Measurements from ENCODE around the gene AKR7A3.
"Not testable (repeated sequence)": the region's sequence is repeated elsewhere in the genome, so short reads cannot be mapped to it uniquely, and the experiment has no call there.

The AKR7A3 gene

DNA sequence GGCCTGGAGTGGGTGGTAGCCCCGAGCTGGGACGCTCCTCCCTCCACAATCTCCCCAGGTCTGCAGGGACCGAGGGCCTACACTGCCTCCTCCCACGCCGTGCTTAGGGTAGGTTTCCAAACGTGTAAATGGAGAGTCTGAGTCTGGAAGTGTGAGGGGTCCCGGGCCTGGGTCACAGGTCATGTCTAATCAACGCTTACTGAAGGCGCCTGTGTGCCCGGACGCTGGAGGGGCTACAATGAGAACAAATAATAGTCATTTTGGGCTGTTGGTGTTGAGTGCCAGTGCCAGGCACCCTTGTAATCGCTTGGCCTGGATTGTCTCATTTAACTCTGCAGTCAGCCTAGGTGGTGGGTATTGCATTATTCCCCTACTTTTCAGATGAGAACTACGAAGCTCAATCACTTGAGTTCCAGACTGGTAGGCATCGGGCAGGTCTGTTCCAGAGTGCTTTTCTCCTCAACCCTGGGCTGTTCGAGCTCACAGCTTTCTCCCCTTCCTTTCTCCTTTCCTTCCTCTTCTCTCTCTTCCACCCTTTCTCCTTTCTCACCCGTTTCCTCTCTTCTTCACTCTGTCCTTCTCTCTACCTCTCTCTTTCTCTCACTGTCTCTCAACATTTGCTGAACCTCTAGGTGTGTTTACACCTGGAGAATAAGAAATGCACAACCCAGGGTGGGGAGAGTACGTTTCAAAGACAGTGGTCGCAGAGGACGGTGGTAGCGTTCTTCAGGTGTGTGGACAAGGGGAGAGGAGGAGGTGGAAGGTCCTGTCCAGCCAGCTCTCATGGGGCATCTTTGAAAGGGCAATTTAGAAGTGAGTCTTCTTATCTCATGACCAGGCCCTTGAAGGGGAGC lies 24.4 kb upstream of the AKR7A3 start:
- peak overlapping the region; percentile 86 to 90 for H3K4me3 Mint-ChIP-seq
- no peak for DNase-seq
- no peaks in the 10 kb centered on the region for H3K27me3 Mint-ChIP-seq
- peak; percentile 16 for ATAC-seq (replicated peaks)
- H3K9me3 Mint-ChIP-seq: no peaks in the 10 kb centered on the region
- peak overlapping the region; percentile 5 to 56 for H3K27ac Mint-ChIP-seq
- peaks cover 38% of the 10 kb centered on the region for H3K36me3 Mint-ChIP-seq (ENCODE audit: insufficient read depth)
- peaks cover 29 to 44% of the 10 kb centered on the region in 2 donors for H3K4me1 Mint-ChIP-seq (ENCODE audit: low read depth in 2 of 2)

DNA sequence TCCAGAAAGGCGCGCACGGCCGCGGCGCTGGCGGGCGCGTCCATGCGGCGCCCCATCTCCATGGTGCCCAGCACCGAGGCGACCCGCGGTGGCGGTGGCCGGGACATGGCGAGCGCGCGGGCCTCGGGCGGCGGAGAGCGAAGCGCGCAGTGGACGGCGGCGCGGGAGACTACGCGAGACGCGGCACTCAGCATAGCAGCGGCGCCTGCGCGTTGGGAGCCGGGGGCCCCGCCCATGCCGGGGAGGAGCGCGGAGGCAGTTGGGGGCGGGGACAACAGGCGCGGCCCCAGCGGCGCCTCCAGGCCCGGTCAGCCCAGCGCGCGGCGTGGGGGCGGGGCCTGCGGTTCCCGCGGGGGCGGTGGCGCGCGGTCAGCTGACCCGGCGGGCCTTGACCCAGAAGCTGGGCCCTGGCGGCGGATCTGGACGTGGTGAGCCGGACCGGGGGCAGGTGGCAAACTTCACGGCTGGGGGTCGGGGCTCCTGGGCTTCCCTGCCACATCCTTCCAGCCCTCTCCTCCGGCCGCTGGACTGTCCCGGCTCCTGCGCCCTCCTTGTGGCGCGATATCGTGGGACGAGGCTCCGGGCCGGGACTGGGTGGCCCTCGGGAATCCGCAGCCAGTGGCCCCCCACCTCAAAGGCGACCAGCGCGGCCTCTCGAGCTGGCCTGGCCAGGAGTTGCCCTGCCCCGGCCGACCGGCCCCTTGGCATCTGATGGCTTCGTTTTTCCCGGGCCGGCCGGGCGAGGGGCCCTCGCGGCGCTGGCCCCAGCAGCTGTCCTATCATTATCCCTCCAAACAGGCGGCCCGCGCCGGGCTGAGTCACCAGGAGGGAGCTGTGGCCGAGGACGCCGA lies 23.6 kb upstream of the AKR7A3 start, which contains the start of the genes AKR7A2 and SLC66A1:
AKR7A2 (minus strand) TSS at position 214 of the 851 bp plus-strand sequence; CDS start at position 194, 20 bp downstream.
SLC66A1 (plus strand) TSS at position 396 of the 851 bp plus-strand sequence. CDS start 5,352 bp downstream, outside the sequence.
- H3K9me3 Mint-ChIP-seq: no peaks in the 10 kb centered on the region
- H3K4me1 Mint-ChIP-seq (ENCODE audit: low read depth in 2 of 2): peaks cover 29 to 44% of the 10 kb centered on the region in 2 donors
- peak within 1 kb of the TSS; percentile 86 to 90 for H3K4me3 Mint-ChIP-seq
- no peaks in the 10 kb centered on the region for H3K27me3 Mint-ChIP-seq
- H3K36me3 Mint-ChIP-seq (ENCODE audit: insufficient read depth): peaks cover 33% of the 10 kb centered on the region
- peak; percentile 93 for ATAC-seq (replicated peaks)
- H3K27ac Mint-ChIP-seq: peak within 1 kb of the TSS; percentile 56 to 67
- peak; percentile 81 to 90 (median 88) for DNase-seq

DNA sequence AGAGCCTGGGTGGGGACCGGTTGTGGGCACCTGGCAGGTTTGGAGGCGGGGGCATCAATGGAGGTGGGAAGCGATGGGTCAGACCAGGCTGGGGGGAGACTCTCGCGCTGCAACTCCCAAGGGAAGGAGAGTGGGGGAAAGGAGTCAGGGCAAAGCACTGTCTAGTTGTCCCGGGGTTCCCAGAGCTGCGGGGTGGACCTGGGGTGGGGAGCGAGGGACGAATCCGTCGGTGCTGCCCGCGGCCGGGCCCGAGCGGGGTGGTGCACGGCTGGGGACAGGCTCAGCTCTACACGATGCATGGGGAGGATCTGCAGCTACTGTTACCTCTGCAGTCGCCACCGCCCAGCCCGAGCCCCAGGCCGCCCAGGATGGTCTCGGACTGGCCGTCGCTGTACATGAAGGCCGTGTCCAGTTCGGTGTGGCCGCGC lies 22.9 kb upstream of the AKR7A3 start:
- Mint-ChIP-seq H3K4me1 (ENCODE audit: low read depth in 2 of 2) (peaks cover 28 to 40% of the 10 kb centered on the region in 2 donors), H3K27ac (peak overlapping the region; percentile 27 to 67), H3K9me3 (no peaks in the 10 kb centered on the region), H3K4me3 (peak overlapping the region; percentile 86 to 90), H3K36me3 (ENCODE audit: insufficient read depth) (peaks cover 29% of the 10 kb centered on the region), H3K27me3 (no peaks in the 10 kb centered on the region)
- ATAC-seq (replicated peaks): peak; percentile 20
- no peak for DNase-seq

DNA sequence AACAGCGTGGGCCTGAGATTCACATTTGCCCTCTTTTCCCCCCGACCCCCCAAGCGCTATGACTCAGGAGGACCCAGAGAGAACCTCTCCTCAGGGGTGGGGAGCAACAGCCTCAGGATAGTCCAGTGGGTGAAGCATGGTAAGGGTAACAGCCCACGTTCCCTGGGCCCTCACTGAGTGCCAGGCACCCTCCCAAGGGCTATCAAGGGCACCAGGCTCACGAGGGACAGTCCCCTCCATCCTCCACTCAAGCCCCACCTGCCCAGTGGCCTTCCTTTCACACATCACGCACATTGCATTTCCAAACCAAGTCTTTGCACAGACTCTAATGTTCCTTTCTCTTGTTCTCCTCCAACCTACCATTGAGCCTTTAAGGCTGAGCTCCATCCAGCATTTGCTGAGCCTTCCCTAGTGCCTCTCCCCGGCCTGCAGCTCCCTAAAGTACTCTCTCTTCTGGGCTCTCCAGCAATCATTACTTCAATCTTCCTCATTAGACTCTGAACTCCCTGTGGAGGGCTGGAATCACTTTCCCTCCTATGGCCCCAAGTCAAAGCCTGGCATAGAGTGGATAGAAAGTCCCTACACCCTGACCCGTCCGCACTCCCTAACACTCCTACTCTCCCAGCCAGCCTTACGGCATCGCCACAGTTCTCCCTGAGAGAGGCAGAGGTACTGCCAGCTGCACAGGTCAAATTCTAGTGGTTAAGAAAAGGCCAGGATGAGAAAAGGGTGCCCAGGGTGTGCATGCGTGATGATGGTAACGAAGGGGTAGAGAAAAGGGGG lies 22.3 kb upstream of the AKR7A3 start:
- DNase-seq (no peak), ATAC-seq (replicated peaks) (no peak)
- peak overlapping the region; percentile 27 to 67 for H3K27ac Mint-ChIP-seq

DNA sequence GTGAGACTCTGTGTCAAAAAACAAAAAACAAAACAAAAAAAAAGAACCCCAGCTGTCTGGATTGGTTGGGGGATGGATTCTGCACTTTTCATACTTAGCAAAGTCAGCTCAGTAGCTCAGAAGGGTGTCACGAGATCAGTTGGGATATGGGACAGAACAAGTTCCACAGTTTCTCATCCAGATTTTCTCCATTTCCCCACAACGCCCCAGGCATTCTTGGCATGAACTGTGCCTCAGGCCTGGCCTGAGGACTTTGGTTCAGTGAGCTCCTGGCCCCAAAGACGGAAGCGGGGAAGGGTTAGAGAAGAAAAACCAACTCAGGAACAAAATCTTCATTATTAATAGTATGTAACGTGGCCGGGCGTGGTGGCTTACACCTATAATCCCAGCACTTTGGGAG lies 21.5 kb upstream of the AKR7A3 start:
- H3K4me1 Mint-ChIP-seq (ENCODE audit: low read depth in 2 of 2): peaks cover 18 to 30% of the 10 kb centered on the region in 2 donors
- H3K36me3 Mint-ChIP-seq (ENCODE audit: insufficient read depth): peaks cover 30% of the 10 kb centered on the region
- peak overlapping the region; percentile 86 to 90 for H3K4me3 Mint-ChIP-seq
- ATAC-seq (replicated peaks): no peak
- no peak for DNase-seq
- peak overlapping the region in 1 of 2 donors; percentile 28 for H3K27ac Mint-ChIP-seq
- no peaks in the 10 kb centered on the region for H3K9me3 Mint-ChIP-seq
- no peaks in the 10 kb centered on the region for H3K27me3 Mint-ChIP-seq

More for the DNA sequence above, 22.3 kb upstream of the AKR7A3 start:
- Mint-ChIP-seq H3K27me3 (no peaks in the 10 kb centered on the region), H3K36me3 (ENCODE audit: insufficient read depth) (peaks cover 30% of the 10 kb centered on the region), H3K9me3 (no peaks in the 10 kb centered on the region), H3K4me3 (peak overlapping the region; percentile 86 to 90), H3K4me1 (ENCODE audit: low read depth in 2 of 2) (peaks cover 23 to 34% of the 10 kb centered on the region in 2 donors)

DNA sequence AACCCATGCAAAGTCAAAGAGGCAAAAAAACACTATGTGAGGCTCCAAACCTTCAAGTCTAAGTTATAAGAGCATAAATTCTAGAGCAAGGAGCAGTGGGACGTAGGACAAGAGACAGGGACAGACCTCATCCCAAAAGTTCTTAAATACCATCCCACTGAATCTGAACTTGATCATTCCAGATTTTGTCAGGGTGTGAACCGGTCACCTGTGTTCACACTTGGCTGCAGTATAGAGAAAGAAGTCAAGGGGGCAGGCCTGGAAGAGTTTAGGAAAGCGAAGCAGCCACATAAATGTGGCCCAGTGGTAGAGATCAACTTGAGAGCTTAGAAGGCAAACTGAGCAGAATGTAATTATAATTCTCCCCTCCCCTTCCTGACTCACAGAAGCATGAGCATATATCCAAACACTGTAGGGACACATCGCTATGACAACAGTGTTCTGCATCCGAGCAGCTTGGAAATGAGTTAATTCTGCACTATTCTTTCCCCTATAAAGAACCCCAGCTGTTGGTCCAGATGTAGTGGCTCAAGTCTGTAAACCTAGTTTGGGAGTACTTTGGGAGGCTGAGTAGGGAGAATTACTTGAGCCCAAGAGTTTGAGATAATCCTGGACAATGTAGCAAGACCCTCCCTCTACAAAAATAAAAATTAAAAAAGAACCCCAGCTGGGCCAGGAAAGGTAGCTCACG lies 20.7 kb upstream of the AKR7A3 start:
- H3K9me3 Mint-ChIP-seq: no peaks in the 10 kb centered on the region
- H3K36me3 Mint-ChIP-seq (ENCODE audit: insufficient read depth): peaks cover 37% of the 10 kb centered on the region
- DNase-seq (no peak), ATAC-seq (replicated peaks) (no peak)
- H3K4me1 Mint-ChIP-seq (ENCODE audit: low read depth in 2 of 2): peaks cover 18 to 30% of the 10 kb centered on the region in 2 donors
- H3K27ac Mint-ChIP-seq: no peak overlapping the region
- no peak overlapping the region for H3K4me3 Mint-ChIP-seq
- no peaks in the 10 kb centered on the region for H3K27me3 Mint-ChIP-seq

DNA sequence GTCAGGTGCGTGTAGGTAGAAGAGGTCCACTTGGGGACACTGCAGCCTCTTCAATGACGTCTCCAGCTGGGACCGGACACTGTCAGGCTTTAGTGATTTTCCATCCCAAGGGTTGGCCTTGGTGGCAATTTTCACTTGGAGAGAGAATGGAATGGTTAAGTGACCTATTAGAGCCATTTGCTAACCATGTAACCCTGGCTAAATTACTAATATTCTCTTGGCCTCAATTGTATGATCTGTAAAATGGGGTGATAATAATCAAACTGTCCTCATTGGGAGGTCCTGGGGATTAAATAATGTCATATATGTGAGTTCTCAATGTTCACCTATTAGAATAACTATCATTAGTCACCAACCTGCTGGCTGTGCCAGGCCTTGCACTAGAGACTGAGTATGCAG lies 19.9 kb upstream of the AKR7A3 start:
- DNase-seq (no peak), ATAC-seq (replicated peaks) (no peak)
- peaks cover 18 to 28% of the 10 kb centered on the region in 2 donors for H3K4me1 Mint-ChIP-seq (ENCODE audit: low read depth in 2 of 2)
- H3K4me3 Mint-ChIP-seq: no peak overlapping the region
- H3K9me3 Mint-ChIP-seq: no peaks in the 10 kb centered on the region
- H3K27me3 Mint-ChIP-seq: no peaks in the 10 kb centered on the region
- peaks cover 34% of the 10 kb centered on the region for H3K36me3 Mint-ChIP-seq (ENCODE audit: insufficient read depth)
- no peak overlapping the region for H3K27ac Mint-ChIP-seq

DNA sequence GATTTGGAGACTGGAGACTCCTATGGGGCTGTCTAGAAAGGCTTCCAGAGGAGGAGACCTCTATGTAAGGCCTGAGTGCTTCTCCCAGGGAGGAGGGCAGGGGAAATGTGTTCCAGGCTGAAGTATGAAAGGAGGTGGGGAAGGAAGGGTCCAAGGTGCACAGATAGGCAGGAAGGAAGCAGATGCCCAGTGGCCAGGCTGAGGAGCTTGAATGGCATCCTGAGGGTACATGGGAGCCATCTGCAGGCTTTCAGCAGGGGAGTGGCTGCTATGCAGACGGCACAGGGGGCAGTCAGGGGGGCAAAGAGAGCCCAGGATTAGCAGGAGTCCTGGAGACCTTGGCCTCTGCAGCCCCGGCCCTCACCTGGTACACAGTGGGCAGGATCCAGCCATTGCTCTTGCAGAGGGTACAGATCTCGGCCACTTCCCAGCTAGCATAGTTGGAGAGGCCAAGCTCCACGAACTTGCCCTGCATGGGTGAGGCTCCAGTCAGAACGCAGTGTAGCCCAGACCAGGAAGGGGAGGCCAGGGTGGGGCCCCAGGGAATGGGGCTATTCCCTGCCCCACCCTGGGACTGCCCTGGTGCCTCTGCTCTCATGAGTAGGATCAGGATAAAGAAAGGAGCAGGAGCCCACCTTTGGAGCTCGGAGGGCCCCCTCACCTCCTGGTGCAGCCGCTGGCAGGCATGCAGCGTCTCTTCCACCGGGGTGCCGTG lies 19.4 kb upstream of the AKR7A3 start:
- Mint-ChIP-seq H3K27me3 (no peaks in the 10 kb centered on the region), H3K4me1 (ENCODE audit: low read depth in 2 of 2) (peaks cover 12 to 22% of the 10 kb centered on the region in 2 donors), H3K27ac (peak overlapping the region in 1 of 2 donors; percentile 9), H3K4me3 (no peak overlapping the region), H3K9me3 (no peaks in the 10 kb centered on the region), H3K36me3 (ENCODE audit: insufficient read depth) (peaks cover 36% of the 10 kb centered on the region)
- DNase-seq (no peak), ATAC-seq (replicated peaks) (no peak)

DNA sequence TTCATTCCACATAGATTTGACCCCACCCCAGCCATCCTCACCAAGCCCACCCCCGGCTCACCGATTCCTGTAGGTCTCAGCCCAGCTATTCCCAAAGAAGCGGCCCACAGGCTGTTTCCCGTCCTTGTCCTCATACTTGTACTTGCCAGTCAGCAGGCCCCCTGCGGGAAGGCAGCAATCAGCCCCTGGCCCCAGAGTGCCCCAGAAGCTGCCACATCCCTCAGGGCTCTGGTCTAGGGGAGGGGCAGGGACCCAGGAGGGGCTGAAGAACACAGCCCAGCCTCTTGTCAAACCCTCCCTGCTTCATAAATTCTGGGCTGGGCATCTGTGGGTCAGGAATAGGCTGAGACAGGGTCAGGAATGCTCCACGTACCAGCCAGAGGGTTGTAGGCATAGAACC lies 18.4 kb upstream of the AKR7A3 start:
- Mint-ChIP-seq H3K27me3 (no peaks in the 10 kb centered on the region), H3K27ac (no peak overlapping the region), H3K36me3 (ENCODE audit: insufficient read depth) (peaks cover 34% of the 10 kb centered on the region), H3K4me1 (ENCODE audit: low read depth in 2 of 2) (peaks cover 12 to 18% of the 10 kb centered on the region in 2 donors), H3K4me3 (no peak overlapping the region), H3K9me3 (no peaks in the 10 kb centered on the region)
- no peak for DNase-seq
- ATAC-seq (replicated peaks): no peak

DNA sequence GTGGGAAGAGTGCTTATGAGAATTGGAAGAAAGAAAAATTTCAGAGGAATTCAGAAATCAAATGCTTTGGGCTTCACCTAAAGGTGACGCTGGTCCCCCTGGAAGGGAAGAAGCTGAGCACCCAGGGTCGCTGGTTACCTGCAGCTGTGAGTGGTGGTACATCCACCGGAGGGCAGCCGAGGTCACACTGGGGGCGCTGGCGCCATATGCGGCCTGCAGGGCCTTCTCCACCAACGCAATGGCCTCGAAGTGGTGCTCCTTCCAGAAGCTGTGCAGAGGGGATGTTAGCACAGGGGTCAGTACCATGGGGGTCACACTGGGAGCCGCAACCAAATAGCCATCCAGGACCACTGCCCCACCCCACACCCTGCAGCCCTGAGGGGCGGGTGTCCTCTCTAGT lies 17.3 kb upstream of the AKR7A3 start:
- Mint-ChIP-seq H3K4me1 (ENCODE audit: low read depth in 2 of 2) (peaks cover 7 to 12% of the 10 kb centered on the region in 2 donors), H3K4me3 (no peak overlapping the region), H3K9me3 (no peaks in the 10 kb centered on the region), H3K27ac (no peak overlapping the region), H3K36me3 (ENCODE audit: insufficient read depth) (peaks cover 30% of the 10 kb centered on the region), H3K27me3 (no peaks in the 10 kb centered on the region)
- ATAC-seq (replicated peaks): no peak
- no peak for DNase-seq

DNA sequence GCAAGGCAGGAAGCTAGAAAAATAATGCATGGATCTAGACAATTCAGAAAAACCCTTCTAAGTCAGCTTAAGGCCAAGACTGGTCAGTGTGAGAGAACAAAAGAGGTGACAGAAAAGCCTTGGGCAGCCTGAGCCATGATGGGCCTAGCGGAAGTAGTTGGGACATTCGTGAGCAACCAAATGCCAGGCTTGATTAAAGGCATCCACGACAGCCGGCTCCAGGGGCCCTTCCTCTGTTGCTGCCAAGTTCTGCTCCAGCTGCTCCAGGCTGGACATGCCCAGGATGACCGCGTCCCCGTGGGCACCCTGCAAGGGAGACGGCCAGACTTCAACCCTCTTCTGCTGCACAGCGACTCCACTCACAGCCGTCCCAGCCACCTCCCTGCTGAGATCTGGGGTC lies 15.5 kb upstream of the AKR7A3 start:
- not testable (repeated sequence) for H3K9me3 Mint-ChIP-seq

DNA sequence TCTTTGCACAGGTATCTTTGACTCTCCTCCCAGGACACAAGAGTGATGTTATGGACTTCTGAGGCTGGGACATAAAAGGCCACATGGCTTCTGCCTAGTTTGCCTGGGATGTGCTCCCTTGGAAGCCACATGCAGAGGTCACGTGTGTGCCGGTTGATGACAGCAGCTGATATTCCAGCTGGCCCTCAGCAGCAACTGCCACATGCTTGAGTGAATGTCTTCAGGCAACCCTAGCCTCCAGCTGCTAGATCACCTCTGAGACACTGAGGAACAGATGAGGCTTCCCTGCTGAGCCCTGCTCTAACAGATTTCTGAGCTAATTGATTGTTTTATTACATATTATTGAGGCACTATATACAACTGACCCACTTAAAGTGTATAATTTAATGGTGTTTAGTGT lies 11.6 kb upstream of the AKR7A3 start:
- H3K36me3 Mint-ChIP-seq (ENCODE audit: insufficient read depth): peaks cover 20% of the 10 kb centered on the region
- no peaks in the 10 kb centered on the region for H3K4me1 Mint-ChIP-seq (ENCODE audit: low read depth in 2 of 2)
- DNase-seq: no peak
- ATAC-seq (replicated peaks): no peak
- no peak overlapping the region for H3K4me3 Mint-ChIP-seq
- no peaks in the 10 kb centered on the region for H3K27me3 Mint-ChIP-seq
- no peak overlapping the region for H3K27ac Mint-ChIP-seq
- peaks cover 0 to 6% of the 10 kb centered on the region in 2 donors for H3K9me3 Mint-ChIP-seq

More for the DNA sequence above, 15.5 kb upstream of the AKR7A3 start:
- ATAC-seq (replicated peaks); H3K4me1 Mint-ChIP-seq (ENCODE audit: low read depth in 2 of 2); H3K4me3 Mint-ChIP-seq; H3K27me3 Mint-ChIP-seq; H3K27ac Mint-ChIP-seq; DNase-seq: not testable (repeated sequence)
- H3K36me3 Mint-ChIP-seq (ENCODE audit: insufficient read depth): peaks cover 30% of the 10 kb centered on the region
